ENCODE data around the gene F11R.

GRCh38 chr1:160954158-160955104, 66.5 kb downstream of the F11R start, which contains the start of gene ITLN2:
- TF ChIP-seq EZH2phosphoT487 (IDR thresholded peaks at IDR 0.05; ENCODE audit: insufficient read depth, low read depth), result no peak
- TF ChIP-seq EZH2 (IDR thresholded peaks at IDR 0.05; ENCODE audit: insufficient read depth, poor library complexity, severe bottlenecking), result no peak
